H1 (cell line): ENCODE measurements around the gene CRTC1.

Experiments used
- BCL11A ChIP-seq, 2 experiments: IDR thresholded peaks; one replicate each; pipeline ENCODE4 v1.6.1; 2011; ENCODE audit warnings: low read depth in 2 of 2, low read length in 2 of 2, mild to moderate bottlenecking in 2 of 2
- CREB1 ChIP-seq: IDR thresholded peaks from 2 replicates; pipeline ENCODE4 v1.6.1; 2012; ENCODE audit warnings: inconsistent platforms
- CTCF ChIP-seq, 3 experiments: IDR thresholded peaks; 1 replicate in 2 of 3; 2 replicates in 1 of 3; pipeline versions ENCODE4 v1.5.1 to v1.6.1; 2011; ENCODE audit warnings: low read length in 3 of 3, mild to moderate bottlenecking in 3 of 3, inconsistent platforms in 2 of 3, low read depth in 1 of 3, moderate library complexity in 1 of 3; ENCODE audit not compliant: insufficient read depth in 1 of 3; ENCODE audit errors: control extremely low read depth in 1 of 3
- NRF1 ChIP-seq: IDR thresholded peaks from 2 replicates; pipeline ENCODE4 v1.6.1; 2011; ENCODE audit warnings: mild to moderate bottlenecking, low read depth, low read length, improper control_type of control experiment
- POLR2A ChIP-seq, 2 experiments: IDR thresholded peaks; 1 replicate in 1 of 2; 2 replicates in 1 of 2; pipeline ENCODE4 v1.6.1; 2011; ENCODE audit warnings: low read depth in 2 of 2, low read length in 2 of 2, mild to moderate bottlenecking in 2 of 2; ENCODE audit errors: control extremely low read depth in 1 of 2
- RNF2 ChIP-seq: fragments of 200-900, 300-1000 bp; sonication (generic); IDR thresholded peaks from 2 replicates; pipeline ENCODE4 v1.7.1; 2016; ENCODE audit warnings: borderline replicate concordance, low read depth, mild to moderate bottlenecking, antibody characterized with exemption, low read length; ENCODE audit not compliant: poor library complexity, severe bottlenecking; ENCODE audit errors: missing control alignments
- SAP30 ChIP-seq: fragments of 300-600 bp; sonication (generic); IDR thresholded peaks from 2 replicates; pipeline ENCODE4 v1.7.1; 2012; ENCODE audit warnings: low read length, moderate library complexity, mild to moderate bottlenecking, inconsistent platforms; ENCODE audit not compliant: insufficient read depth, insufficient replicate concordance
- SUZ12 ChIP-seq: fragments of 200-600 bp; sonication (generic); IDR thresholded peaks from 2 replicates; pipeline ENCODE4 v1.6.1; 2012; ENCODE audit warnings: mild to moderate bottlenecking, inconsistent platforms, low read length, moderate library complexity, mixed read lengths

- TF ChIP-seq RNF2, result no peak
- no peak for TF ChIP-seq CTCF (IDR thresholded peaks at IDR 0.05; ENCODE audit: control extremely low read depth in 1 of 3, insufficient read depth in 1 of 3, low read depth in 1 of 3, low read length in 3 of 3)
- no peak for TF ChIP-seq NRF1
- TF ChIP-seq POLR2A (IDR thresholded peaks at IDR 0.05; ENCODE audit: control extremely low read depth in 1 of 2, low read depth in 2 of 2, low read length in 2 of 2), result no peak
- TF ChIP-seq SUZ12, result no peak
- TF ChIP-seq BCL11A (IDR thresholded peaks at IDR 0.05; ENCODE audit: low read depth in 2 of 2, low read length in 2 of 2), result no peak
- TF ChIP-seq CREB1, result no peak
- no peak for TF ChIP-seq SAP30
Measured at GRCh38 chr19:18709546-18709945, 26.1 kb downstream of the CRTC1 start.
